Keratinocyte (primary cell): ENCODE data around the gene BABAM2. TPM values are rescaled to one million over a fixed set of nuclear protein-coding genes. Genes with fewer than 3 reads are reported as not detected.

Experiments
- DNase-seq: peaks from one replicate; pipeline ENCODE4 v3.0.0-alpha.2; 2011; ENCODE audit warnings: low read depth, missing footprints, low spot score
- FAIRE-seq: peaks from 2 replicates; lab custom pipeline; 2011; peaks lifted over from hg19 to GRCh38; lab: Jason Lieb, UNC
- H2AFZ ChIP-seq: 2 replicates; pipeline ENCODE4 v1.6.0; 2012; ENCODE audit warnings: low read length, control low read depth, inconsistent platforms; ENCODE audit not compliant: control insufficient read depth
- H3K27ac ChIP-seq: 2 replicates; pipeline ENCODE4 v1.5.1; 2011; ENCODE audit warnings: low read length; ENCODE audit not compliant: control insufficient read depth, insufficient read depth
- H3K27me3 ChIP-seq: 3 replicates; pipeline ENCODE4 v1.6.0; 2011; ENCODE audit warnings: low read length; ENCODE audit not compliant: control insufficient read depth, insufficient read depth; ENCODE audit errors: extremely low read depth
- H3K36me3 ChIP-seq, 2 experiments: 2 replicates in 1 of 2; 3 replicates in 1 of 2; pipeline ENCODE4 v1.5.1; 2011; ENCODE audit warnings: low read length in 2 of 2, mild to moderate bottlenecking in 1 of 2; ENCODE audit not compliant: control insufficient read depth in 2 of 2, insufficient read depth in 2 of 2; ENCODE audit errors: extremely low read depth in 1 of 2
- H3K4me1 ChIP-seq: 3 replicates; pipeline ENCODE4 v1.5.1; 2011; ENCODE audit warnings: low read length; ENCODE audit not compliant: control insufficient read depth, insufficient read depth; ENCODE audit errors: extremely low read depth
- H3K4me2 ChIP-seq: 3 replicates; pipeline ENCODE4 v1.6.0; 2011; ENCODE audit warnings: low read depth, low read length; ENCODE audit not compliant: control insufficient read depth, insufficient read depth; ENCODE audit errors: extremely low read depth
- H3K4me3 ChIP-seq, 3 experiments: fragments of 200-600 bp in 1 of 3; sonication (generic) in 1 of 3; 2 replicates in 2 of 3; 3 replicates in 1 of 3; pipeline ENCODE4 v1.5.1; 2011 to 2016; ENCODE audit warnings: low read length in 3 of 3, mild to moderate bottlenecking in 3 of 3, control low read depth in 2 of 3, inconsistent platforms in 1 of 3, low read depth in 1 of 3, mixed read lengths in 1 of 3, mixed run types in 1 of 3, moderate library complexity in 1 of 3; ENCODE audit not compliant: control insufficient read depth in 2 of 3, insufficient read depth in 2 of 3; ENCODE audit errors: extremely low read depth in 1 of 3
- H3K79me2 ChIP-seq: 2 replicates; pipeline ENCODE4 v1.6.0; 2012; ENCODE audit warnings: low read length; ENCODE audit not compliant: control insufficient read depth, insufficient read depth
- H3K9ac ChIP-seq: 3 replicates; pipeline ENCODE4 v1.6.0; 2011; ENCODE audit warnings: low read length; ENCODE audit not compliant: control insufficient read depth, insufficient read depth; ENCODE audit errors: extremely low read depth
- H3K9me1 ChIP-seq: 3 replicates; pipeline ENCODE4 v1.6.0; 2011; ENCODE audit warnings: low read length; ENCODE audit not compliant: control insufficient read depth, insufficient read depth; ENCODE audit errors: extremely low read depth
- H3K9me3 ChIP-seq: 2 replicates; pipeline ENCODE4 v1.5.1; 2012; ENCODE audit warnings: low read depth, low read length; ENCODE audit not compliant: control insufficient read depth
- H4K20me1 ChIP-seq: 3 replicates; pipeline ENCODE4 v1.6.0; 2011; ENCODE audit warnings: low read length; ENCODE audit not compliant: control insufficient read depth, insufficient read depth; ENCODE audit errors: extremely low read depth
- CTCF ChIP-seq, 3 experiments: IDR thresholded peaks in 1 of 3; conservative IDR thresholded peaks in 1 of 3; optimal IDR thresholded peaks in 1 of 3; 2 replicates in 2 of 3; 3 replicates in 1 of 3; pipeline versions ENCODE3 to v1.5.1; 2011; ENCODE audit warnings: low read length in 3 of 3, mild to moderate bottlenecking in 3 of 3, moderate library complexity in 2 of 3, control low read depth in 1 of 3, inconsistent platforms in 1 of 3; ENCODE audit not compliant: insufficient read depth in 2 of 3; ENCODE audit errors: extremely low read depth in 1 of 3
- EZH2 ChIP-seq: IDR thresholded peaks from one replicate; pipeline ENCODE4 v1.6.1; 2012; ENCODE audit warnings: inconsistent platforms, mild to moderate bottlenecking, low read length, moderate library complexity
- dilution Hi-C: fragments of 300-500 bp; cut with MboI; formaldehyde crosslinking; loops from one replicate; pipeline ENCODE4 v1.7.0; 2020; ENCODE audit warnings: low sequenced_read_pairs; ENCODE audit not compliant: extremely low pct_ligation_motif_present
- polyA plus RNA-seq, 5 experiments: library from polyadenylated mRNA; depleted of rRNA in 3 of 5; stranded (reverse) in 3 of 5; stranded (forward) in 1 of 5; unstranded in 1 of 5; fragments of >200 nt; gene quantifications; 1 replicate in 1 of 5; 2 replicates in 3 of 5; 3 replicates in 1 of 5; pipeline versions ENCODE4 v1.2.1 to v1.2.3, GENCODE V29; 2011 to 2012; ENCODE audit warnings: missing spikeins in 2 of 5, low read depth in 1 of 5, low replicate concordance in 1 of 5

The BABAM2 gene
- polyA plus RNA-seq, 1 donor (not counting 4 experiments of a cell fraction or from before 2014, with no cell fraction given), result 29.8 TPM

- TF ChIP-seq CTCF (optimal IDR thresholded peaks at IDR 0.05 in 1 of 3, IDR thresholded peaks at IDR 0.05 in 1 of 3, conservative IDR thresholded peaks at IDR 0.05 in 1 of 3; ENCODE audit: extremely low read depth in 1 of 3, insufficient read depth in 2 of 3, low read length in 3 of 3), result no peak
- Histone ChIP-seq H3K4me3 (no peak overlapping the region), H2AFZ (no peak overlapping the region), H3K9me3 (no peaks in the 10 kb centered on the region), H3K27me3 (no peaks in the 10 kb centered on the region), H3K4me1 (peaks cover 12% of the 10 kb centered on the region), H4K20me1 (no peaks in the 10 kb centered on the region), H3K27ac (no peak overlapping the region), H3K36me3 (no peaks in the 10 kb centered on the region), H3K9ac (no peak overlapping the region), H3K79me2 (no peaks in the 10 kb centered on the region), H3K9me1 (no peaks in the 10 kb centered on the region), H3K4me2 (no peak overlapping the region)
- FAIRE-seq (no peak), DNase-seq (no peak)
- dilution Hi-C loops, result no loop called here
These were observed 30.9 kb downstream of the BABAM2 start for GRCh38 chr2:27921424-27921823.

GRCh38 chr2:27921880-27922547 lies 31.5 kb downstream of the BABAM2 start:
- FAIRE-seq (peak; percentile 46), DNase-seq (no peak)
- H3K4me1 ChIP-seq, result peaks cover 8% of the 10 kb centered on the region
- H3K9me1 ChIP-seq, result no peaks in the 10 kb centered on the region
- H3K9ac ChIP-seq, result no peak overlapping the region
- H3K9me3 ChIP-seq, result no peaks in the 10 kb centered on the region
- H3K27me3 ChIP-seq, result no peaks in the 10 kb centered on the region
- H3K4me2 ChIP-seq, result no peak overlapping the region
- no peak overlapping the region for H2AFZ ChIP-seq
- dilution Hi-C loops, result no loop called here
- TF ChIP-seq EZH2 (no peak), CTCF (optimal IDR thresholded peaks at IDR 0.05 in 1 of 3, IDR thresholded peaks at IDR 0.05 in 1 of 3, conservative IDR thresholded peaks at IDR 0.05 in 1 of 3; ENCODE audit: extremely low read depth in 1 of 3, insufficient read depth in 2 of 3, low read length in 3 of 3) (no peak)
- no peaks in the 10 kb centered on the region for H3K36me3 ChIP-seq
- H4K20me1 ChIP-seq, result no peaks in the 10 kb centered on the region
- H3K79me2 ChIP-seq, result no peaks in the 10 kb centered on the region
- no peak overlapping the region for H3K27ac ChIP-seq
- H3K4me3 ChIP-seq, result no peak overlapping the region
